Progenitor cell of endocrine pancreas (in vitro differentiated cells): Measurements from ENCODE around the gene CPNE6. TPM values are rescaled to one million over a fixed set of nuclear protein-coding genes. Genes with fewer than 3 reads are reported as not detected.

Experiments used
- DNase-seq: peaks from one replicate; pipeline ENCODE4 v3.0.0; 2021; ENCODE audit warnings: low spot score; ENCODE audit not compliant: unreplicated experiment
- H3K27ac Mint-ChIP-seq: 2 replicates; pipeline ENCODE4 v1.8.0; 2021; ENCODE audit warnings: mild to moderate bottlenecking, moderate library complexity, mixed read lengths
- H3K27me3 Mint-ChIP-seq: 2 replicates; pipeline ENCODE4 v1.8.0; 2021; ENCODE audit warnings: mixed read lengths
- H3K36me3 Mint-ChIP-seq: 2 replicates; pipeline ENCODE4 v1.8.0; 2022; ENCODE audit warnings: mixed read lengths; ENCODE audit not compliant: insufficient read depth
- H3K4me1 Mint-ChIP-seq: 2 replicates; pipeline ENCODE4 v1.8.0; 2021; ENCODE audit warnings: low read depth, mixed read lengths
- H3K4me3 Mint-ChIP-seq: 2 replicates; pipeline ENCODE4 v1.8.0; 2021; ENCODE audit warnings: low read depth, mild to moderate bottlenecking, moderate library complexity, mixed read lengths
- H3K9me3 Mint-ChIP-seq: 2 replicates; pipeline ENCODE4 v1.8.0; 2021; ENCODE audit warnings: low read depth, mixed read lengths
- total RNA-seq: library from RNA; stranded (reverse); gene quantifications from 2 replicates; pipeline ENCODE4 v1.2.1, GENCODE V29; 2021
- TF ChIP-seq, protein P1 (sequence below): fragments of 200-600 bp; sonication (generic); IDR thresholded peaks from one replicate; pipeline ENCODE4 v1.5.0; 2021; ENCODE audit warnings: antibody characterized with exemption, mild to moderate bottlenecking; ENCODE audit not compliant: unreplicated experiment

The CPNE6 gene
- total RNA-seq, 1 donor from 2014 or later, result not detected

DNA sequence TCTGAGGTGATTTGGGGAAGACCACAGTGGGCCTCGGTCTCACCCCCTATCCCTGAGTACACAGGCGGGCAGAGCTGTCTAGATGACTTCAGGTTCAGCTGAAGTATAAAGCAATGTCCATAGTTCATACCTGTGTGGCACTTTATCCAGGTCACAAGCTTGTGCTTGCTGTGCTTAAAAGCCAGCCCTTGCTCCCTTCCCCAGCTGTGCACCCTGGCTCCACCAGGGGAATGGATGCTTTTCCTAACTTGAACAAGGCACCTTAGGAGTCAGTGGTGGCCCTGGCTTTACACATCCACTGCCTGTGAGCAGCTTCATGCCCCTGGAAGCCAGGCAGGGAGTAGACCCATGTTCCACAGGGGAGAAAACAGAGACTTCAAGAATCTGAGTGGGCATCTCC is 14.1 kb upstream of the CPNE6 start:
- peaks cover 13% of the 10 kb centered on the region for H3K4me1 Mint-ChIP-seq
- H3K4me3 Mint-ChIP-seq, result no peak overlapping the region
- H3K27me3 Mint-ChIP-seq, result peaks cover 10% of the 10 kb centered on the region
- TF ChIP-seq, protein P1, sequence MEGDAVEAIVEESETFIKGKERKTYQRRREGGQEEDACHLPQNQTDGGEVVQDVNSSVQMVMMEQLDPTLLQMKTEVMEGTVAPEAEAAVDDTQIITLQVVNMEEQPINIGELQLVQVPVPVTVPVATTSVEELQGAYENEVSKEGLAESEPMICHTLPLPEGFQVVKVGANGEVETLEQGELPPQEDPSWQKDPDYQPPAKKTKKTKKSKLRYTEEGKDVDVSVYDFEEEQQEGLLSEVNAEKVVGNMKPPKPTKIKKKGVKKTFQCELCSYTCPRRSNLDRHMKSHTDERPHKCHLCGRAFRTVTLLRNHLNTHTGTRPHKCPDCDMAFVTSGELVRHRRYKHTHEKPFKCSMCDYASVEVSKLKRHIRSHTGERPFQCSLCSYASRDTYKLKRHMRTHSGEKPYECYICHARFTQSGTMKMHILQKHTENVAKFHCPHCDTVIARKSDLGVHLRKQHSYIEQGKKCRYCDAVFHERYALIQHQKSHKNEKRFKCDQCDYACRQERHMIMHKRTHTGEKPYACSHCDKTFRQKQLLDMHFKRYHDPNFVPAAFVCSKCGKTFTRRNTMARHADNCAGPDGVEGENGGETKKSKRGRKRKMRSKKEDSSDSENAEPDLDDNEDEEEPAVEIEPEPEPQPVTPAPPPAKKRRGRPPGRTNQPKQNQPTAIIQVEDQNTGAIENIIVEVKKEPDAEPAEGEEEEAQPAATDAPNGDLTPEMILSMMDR, result no peak
- H3K9me3 Mint-ChIP-seq, result no peaks in the 10 kb centered on the region
- DNase-seq, result no peak
- no peak overlapping the region for H3K27ac Mint-ChIP-seq
- H3K36me3 Mint-ChIP-seq, result no peaks in the 10 kb centered on the region

DNA sequence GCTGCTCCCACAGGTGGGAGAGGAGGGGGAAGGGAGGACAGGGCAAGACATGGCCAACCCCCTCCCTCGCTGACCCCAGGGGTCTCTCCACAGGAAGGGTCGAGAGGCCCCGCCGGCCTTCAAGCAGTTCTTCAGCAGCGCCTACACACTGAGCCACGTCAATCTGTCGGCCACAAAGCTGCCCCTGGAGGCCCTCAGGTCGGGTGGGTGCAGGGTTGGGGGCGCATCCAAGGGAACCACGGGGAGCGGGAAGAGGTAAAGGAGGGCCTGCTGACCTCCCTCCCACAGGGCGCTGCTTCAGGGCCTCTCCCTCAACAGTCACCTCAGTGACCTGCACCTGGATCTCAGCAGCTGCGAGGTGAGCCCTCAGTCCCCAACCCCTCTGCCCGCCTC is 13.5 kb upstream of the CPNE6 start:
- DNase-seq, result no peak
- H3K27me3 Mint-ChIP-seq, result peaks cover 7% of the 10 kb centered on the region

DNA sequence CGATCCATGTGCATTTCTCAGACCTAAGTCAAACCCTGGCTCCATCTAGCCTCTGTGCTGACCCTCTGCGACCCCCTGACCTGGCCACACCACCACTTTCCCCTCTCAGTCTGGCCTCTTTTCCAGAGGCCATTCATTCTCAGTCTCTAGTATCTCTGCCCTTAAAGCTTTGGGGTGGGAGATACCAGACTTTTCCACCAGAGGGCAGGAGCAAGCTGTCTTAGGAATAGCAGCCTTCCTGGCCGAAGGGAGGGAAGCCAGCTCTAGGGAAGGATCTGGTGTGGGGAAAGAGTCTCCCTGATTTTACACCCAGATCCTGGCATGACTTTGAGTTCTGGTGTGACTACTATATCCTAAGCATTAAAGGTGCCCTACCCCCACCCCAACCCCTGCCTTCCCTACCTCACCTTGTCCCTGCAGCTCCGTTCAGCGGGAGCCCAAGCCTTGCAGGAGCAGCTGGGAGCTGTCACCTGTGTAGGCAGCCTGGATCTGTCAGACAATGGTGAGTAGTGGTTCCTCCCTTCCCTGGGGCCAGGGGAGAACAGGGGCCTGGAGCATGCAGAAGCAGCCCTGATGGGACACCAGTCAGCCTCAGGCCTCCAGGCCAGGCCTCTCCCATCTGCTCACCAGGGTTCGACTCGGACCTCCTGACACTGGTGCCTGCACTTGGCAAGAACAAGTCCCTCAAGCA is 13.0 kb upstream of the CPNE6 start:
- H3K4me1 Mint-ChIP-seq, result peaks cover 5% of the 10 kb centered on the region
- no peak overlapping the region for H3K27ac Mint-ChIP-seq
- TF ChIP-seq, protein P1, result peak; percentile 59
- H3K36me3 Mint-ChIP-seq, result no peaks in the 10 kb centered on the region
- no peak overlapping the region for H3K4me3 Mint-ChIP-seq
- no peaks in the 10 kb centered on the region for H3K9me3 Mint-ChIP-seq
- peaks cover 2% of the 10 kb centered on the region for H3K27me3 Mint-ChIP-seq
- no peak for DNase-seq

More for the DNA sequence above, 13.5 kb upstream of the CPNE6 start:
- TF ChIP-seq, protein P1, result no peak
- no peak overlapping the region for H3K4me3 Mint-ChIP-seq
- H3K36me3 Mint-ChIP-seq, result no peaks in the 10 kb centered on the region
- no peak overlapping the region for H3K27ac Mint-ChIP-seq
- peaks cover 10% of the 10 kb centered on the region for H3K4me1 Mint-ChIP-seq
- H3K9me3 Mint-ChIP-seq, result no peaks in the 10 kb centered on the region

DNA sequence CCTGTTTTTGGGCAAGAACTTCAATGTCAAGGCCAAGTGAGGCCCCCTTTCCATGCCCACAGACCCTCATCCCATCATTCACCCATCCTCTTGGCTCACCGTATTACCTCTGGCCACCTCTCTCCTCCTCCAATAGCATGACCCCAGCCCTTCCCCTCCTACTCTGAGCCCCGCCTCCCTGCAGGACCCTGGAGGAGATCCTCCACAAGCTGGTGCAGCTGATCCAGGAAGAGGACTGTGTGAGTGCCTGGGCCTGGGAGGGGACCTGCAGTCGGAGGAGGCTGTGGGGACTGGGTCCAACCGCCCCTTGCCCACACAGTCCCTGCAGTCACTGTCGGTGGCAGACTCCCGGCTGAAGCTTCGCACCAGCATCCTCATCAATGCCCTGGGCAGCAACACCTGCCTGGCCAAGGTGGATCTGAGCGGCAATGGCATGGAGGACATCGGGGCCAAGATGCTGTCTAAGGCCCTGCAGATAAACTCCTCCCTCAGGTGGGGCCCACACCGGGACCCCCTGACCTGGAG is 12.3 kb upstream of the CPNE6 start:
- Mint-ChIP-seq H3K36me3 (no peaks in the 10 kb centered on the region), H3K9me3 (no peaks in the 10 kb centered on the region), H3K4me1 (peaks cover 5% of the 10 kb centered on the region), H3K27ac (no peak overlapping the region), H3K4me3 (no peak overlapping the region), H3K27me3 (no peaks in the 10 kb centered on the region)
- DNase-seq, result no peak
- TF ChIP-seq, protein P1, result no peak

DNA sequence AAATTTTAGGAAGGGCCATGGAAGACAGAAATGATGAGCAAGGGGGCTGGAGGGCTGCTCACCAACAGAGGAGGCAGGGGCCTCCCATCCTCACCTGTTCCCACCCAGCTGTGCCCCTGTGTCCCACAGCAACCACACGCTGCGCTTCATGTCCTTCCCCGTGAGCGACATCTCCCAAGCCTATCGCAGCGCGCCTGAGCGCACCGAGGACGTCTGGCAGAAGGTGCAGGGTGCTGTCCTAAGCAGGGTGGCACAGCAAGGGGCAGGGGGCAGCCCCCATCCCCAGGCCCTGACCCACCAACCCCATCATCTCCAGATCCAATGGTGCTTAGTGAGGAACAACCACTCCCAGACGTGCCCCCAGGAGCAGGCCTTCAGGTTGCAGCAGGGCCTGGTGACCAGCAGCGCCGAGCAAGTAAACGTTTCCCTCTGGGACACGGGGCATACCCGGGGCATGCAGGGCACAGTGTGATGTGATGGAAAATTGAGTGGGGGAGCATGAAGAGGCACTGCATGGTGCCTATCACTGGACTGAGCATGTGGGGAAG is 11.4 kb upstream of the CPNE6 start:
- Mint-ChIP-seq H3K27ac (no peak overlapping the region), H3K27me3 (no peaks in the 10 kb centered on the region), H3K4me1 (peaks cover 5% of the 10 kb centered on the region), H3K36me3 (no peaks in the 10 kb centered on the region), H3K4me3 (no peak overlapping the region), H3K9me3 (no peaks in the 10 kb centered on the region)
- TF ChIP-seq, protein P1, result no peak
- no peak for DNase-seq
